Activated CD4-positive, alpha-beta T cell treated with anti-CD3 and anti-CD28 coated beads, Interleukin-2, amount 50 U/mL, for 1 hour (primary cell): ENCODE data around the gene EMX1.
A peak's percentile ranks its signal among the peaks of the same experiment; 100 is the strongest.
"Not testable (repeated sequence)": the region's sequence is repeated elsewhere in the genome, so short reads cannot be mapped to it uniquely, and the experiment has no call there.

Experiments used
- DNase-seq: peaks from one replicate; pipeline ENCODE4 v3.0.0-alpha.2; 2020

The EMX1 gene

GRCh38 chr2:72901426-72901825 lies 15.9 kb upstream of the EMX1 start:
- no peak for DNase-seq

GRCh38 chr2:72907369-72907768 lies 9.9 kb upstream of the EMX1 start:
- DNase-seq = not testable (repeated sequence)

DNA sequence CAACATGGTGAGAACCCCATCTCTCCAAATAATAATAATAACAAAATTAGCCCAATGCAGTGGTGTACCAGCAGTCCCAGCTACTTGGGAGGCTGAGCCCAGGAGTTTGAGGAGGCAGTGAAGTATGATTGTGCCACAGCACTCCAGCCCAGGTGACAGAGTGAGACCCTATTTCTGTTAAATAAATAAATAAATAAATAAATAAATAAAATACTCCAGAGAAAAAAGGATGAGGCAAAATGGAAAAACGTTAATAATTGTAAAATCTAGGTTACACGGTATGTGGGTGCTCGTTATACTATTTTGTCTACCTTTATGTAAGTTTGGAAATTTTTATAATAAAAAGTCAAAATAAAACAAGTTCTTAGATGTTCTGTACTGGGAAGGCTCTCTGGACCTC lies 8.6 kb upstream of the EMX1 start:
- DNase-seq = no peak

GRCh38 chr2:72911256-72911655 lies 6.1 kb upstream of the EMX1 start:
- no peak for DNase-seq

DNA sequence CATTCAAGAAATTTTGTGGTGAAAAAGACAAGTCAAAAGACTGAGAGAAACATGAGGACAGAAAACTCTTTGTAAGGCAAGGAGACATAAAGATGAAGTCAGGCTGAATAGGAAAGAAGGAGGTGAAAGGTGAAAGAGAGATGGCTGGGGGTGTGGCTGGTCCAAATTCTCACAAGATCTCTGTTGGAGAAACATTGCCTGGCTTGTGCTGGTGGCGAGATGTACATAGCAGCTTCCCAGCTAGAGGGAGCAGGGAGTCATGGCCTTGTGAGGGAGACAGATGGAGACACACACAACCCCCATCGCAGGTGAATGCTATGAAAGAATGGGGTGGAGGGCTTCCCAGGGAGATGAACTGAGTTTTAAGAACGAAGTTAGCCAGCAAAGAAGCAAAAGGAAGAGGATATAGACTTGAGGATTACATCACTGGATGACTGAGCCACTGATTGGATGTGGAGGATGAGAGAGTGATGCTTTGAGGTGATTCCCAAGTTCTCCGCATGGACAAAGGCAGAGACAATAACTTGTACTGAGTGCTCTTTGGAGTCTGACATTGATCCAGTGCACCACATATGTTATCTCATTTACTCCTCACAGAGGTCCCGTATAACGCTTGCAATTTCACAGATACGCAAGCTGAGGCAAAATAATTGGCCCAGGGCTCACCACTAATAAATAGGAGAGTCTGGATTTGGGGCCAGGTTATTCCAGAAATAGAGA lies 3.7 kb upstream of the EMX1 start:
- DNase-seq = no peak

DNA sequence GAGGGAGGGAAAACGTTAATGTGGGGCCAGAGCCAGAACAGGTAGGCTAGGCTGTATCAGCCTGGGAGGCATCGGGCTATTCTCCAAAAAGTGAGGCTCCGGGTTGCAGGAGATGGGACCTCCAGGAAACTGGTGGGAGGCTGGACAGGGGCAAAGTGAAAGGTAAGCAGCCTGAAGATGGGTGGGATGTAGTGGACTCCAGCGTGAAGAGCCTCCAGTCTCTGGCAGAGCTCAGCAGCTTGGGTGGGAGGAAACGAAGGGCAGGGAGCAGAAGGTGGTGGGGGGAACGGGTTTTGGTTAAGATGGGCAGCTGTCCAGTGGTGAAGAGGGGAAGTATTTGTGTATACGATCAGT lies 3.1 kb upstream of the EMX1 start:
- DNase-seq = no peak

GRCh38 chr2:72914589-72915319 lies 2.6 kb upstream of the EMX1 start:
- no peak for DNase-seq

DNA sequence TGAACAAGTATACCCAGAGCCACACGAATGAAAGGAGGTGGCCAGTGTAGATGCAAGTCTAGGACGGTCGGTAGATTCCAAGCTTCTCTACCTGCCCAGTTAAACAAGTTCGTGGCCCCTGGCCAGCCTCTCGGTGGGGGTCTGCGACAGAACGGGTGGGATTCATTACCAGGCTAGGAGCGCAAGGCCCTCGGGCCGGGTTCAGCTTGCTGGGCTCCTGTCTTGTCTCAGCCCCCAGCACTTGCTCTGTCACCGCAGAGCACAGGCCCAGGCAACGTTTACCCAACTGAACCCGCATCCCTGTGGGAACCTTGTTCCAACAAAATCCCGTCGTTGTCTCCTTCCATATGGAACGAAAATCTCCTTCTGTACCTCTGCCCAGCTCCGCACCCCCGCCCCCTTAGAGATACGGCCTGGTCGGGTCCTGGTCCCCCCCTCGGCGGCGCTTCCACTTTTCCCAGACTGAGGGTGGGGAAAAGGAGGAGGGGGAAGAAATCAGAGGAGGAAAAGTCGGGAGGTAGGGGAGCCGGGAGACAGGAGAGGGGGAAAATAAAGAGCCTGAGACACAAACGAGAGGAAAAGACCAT lies 1.9 kb upstream of the EMX1 start:
- DNase-seq = no peak

- peak; percentile 30 for DNase-seq
Observed at GRCh38 chr2:72915907-72916742, 1.2 kb upstream of the EMX1 start.

DNA sequence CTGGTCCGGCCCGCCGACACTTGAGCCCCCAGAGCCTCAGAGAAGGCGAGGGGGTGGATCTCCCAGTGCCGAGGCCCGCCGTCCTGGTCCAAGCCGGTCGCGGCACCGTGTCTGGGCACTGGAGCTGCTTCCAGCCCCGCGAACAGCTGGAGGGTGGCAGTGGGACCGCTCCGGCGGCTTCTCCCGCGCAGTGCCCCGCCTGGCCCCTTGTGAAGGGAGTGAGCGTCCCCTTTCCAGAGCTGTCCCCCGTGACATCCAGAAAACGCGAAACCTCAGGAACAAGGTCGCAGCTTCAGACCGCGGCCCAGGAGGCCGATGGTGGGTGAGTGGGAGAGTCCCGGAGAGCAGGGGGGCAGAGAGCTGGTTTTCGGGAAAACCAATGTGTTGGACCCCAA lies 579 bp upstream of the EMX1 start:
- no peak for DNase-seq

DNA sequence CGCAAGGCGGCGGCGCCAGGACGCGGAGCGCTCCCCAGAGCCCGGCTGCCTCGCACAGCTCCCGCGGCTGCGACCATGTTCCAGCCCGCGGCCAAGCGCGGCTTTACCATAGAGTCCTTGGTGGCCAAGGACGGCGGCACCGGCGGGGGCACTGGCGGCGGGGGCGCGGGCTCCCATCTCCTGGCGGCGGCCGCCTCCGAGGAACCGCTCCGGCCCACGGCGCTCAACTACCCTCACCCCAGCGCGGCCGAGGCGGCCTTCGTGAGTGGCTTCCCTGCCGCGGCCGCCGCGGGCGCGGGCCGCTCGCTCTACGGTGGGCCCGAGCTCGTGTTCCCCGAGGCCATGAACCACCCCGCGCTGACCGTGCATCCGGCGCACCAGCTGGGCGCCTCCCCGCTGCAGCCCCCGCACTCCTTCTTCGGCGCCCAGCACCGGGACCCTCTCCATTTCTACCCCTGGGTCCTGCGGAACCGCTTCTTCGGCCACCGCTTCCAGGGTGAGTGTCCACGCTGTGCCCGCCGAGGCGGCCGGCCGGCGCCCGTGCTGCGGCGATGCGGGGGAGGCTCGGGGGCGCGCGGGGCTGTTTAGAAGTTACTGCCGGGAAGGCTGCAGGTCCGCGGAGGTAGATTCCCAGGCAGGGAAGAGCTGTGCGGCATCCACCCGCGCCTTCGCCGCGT lies 696 bp downstream of the EMX1 start:
- no peak for DNase-seq

GRCh38 chr2:72919414-72920317 lies 2.3 kb downstream of the EMX1 start:
- no peak for DNase-seq

- DNase-seq = no peak
Observed at GRCh38 chr2:72920318-72921087, 3.2 kb downstream of the EMX1 start.

DNA sequence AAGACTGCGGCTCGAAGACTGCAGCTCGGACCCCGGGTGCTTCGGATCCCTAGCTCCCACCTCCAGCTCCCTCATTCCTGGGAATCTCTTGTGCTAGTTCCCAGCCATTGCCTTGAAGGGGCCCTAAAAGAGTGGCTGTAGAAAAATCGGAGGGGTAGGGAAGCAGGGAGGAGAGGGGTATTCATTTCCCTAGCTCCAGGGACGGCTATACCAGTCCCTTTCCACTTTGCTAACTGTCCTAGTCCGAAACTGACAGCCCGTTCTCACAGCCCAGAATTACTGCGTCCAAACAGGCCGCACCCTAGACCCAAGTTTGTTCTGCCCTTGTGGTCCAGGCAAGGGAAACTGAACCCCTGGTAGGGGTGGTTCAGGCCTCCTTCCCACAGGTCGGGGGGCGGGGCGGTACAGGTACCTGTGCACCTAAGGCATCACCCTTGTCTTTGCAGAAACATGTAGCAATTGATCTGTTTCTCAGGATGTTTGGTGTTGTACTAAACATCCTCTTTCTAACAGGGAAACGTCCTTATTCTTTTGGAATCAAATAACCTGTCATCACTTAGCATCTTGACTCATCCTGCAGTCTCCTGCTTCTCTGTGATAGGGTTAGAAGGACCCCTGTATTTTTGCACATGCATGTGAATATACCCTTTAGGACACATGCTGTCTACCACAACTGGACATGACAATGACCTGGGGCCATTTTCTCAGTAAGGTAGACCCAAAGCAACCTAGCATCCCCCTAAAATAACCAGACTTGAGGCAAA lies 4.0 kb downstream of the EMX1 start:
- no peak for DNase-seq

GRCh38 chr2:72921853-72922252 lies 4.5 kb downstream of the EMX1 start:
- DNase-seq = no peak

DNA sequence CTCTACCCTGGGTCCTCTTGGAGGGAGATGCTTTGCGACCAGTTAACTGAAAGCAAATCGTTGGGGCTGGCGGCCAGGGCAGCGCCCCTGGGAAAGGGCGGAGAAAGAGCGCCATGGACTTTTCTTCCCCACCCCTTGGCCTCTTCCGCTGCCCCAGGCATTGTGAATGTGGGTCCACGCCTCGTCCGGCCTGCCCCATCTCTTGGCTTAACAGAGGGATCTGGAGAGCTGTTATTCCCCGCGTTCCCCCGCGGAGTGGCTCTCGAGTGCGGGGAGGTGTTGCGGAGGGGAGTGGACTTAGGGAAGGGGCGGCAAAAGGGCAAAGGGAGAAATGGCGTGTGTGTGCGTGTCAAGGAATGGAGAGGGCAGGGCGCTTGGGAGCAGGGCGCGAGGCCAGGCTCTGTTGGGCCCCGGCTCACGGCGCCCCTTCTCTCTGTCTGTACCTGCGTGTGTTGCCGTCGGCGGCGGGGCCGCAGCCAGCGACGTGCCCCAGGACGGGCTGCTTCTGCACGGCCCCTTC lies 6.6 kb downstream of the EMX1 start:
- DNase-seq = no peak

- DNase-seq = no peak
Observed at GRCh38 chr2:72924353-72925240, 7.3 kb downstream of the EMX1 start.

DNA sequence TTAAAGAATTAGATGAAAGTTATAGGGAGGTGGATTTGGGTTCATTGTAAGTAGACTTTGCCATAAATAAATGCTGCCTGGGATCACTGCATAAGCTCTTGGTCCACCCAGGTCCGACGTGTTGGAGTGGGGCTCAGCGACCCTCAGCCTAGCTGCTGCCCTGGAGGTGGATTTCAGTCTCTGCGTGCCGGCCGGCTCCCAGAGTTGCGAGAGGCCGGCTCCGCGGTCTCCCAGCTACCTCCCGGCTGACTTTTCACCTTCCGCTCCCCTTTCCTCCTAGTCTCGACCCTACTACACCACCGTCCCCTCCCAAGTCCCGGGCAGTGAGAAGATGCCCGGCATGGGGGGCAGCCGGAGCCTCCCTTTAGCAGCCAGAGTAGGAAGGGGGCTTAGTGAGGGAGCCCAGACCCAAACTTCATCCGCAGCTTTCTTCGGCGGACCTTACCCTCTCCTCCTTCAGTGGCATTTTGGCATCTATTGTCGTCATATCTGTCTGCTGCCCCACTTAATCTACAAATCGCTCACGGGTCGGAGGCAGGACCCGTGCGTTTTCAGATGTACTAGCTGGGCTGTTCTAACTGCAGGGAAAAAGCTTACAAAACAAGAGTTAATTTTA lies 8.1 kb downstream of the EMX1 start:
- no peak for DNase-seq
